BLaER1 treated with 17β-estradiol and CSF1 and Interleukin-3, amounts not matched to agents 10 nM and 100 nM (cell line): Measurements from ENCODE around the gene UBAP2.
"Not testable (repeated sequence)": the region's sequence is repeated elsewhere in the genome, so short reads cannot be mapped to it uniquely, and the experiment has no call there.

Experiments
- H3K27ac ChIP-seq, 11 experiments: shearing (Covaris generic); formaldehyde crosslinking; 2 replicates each; pipeline ENCODE4 v1.8.1; 2022
- H3K27me3 ChIP-seq, 11 experiments: shearing (Covaris generic); formaldehyde crosslinking; 2 replicates each; pipeline ENCODE4 v1.8.1; 2022
- H3K36me3 ChIP-seq, 11 experiments: shearing (Covaris generic); formaldehyde crosslinking; 2 replicates each; pipeline ENCODE4 v1.8.1; 2022
- H3K4me1 ChIP-seq, 10 experiments: shearing (Covaris generic); formaldehyde crosslinking; 2 replicates each; pipeline ENCODE4 v1.8.1; 2022
- H3K4me2 ChIP-seq, 11 experiments: shearing (Covaris generic); formaldehyde crosslinking; 2 replicates each; pipeline ENCODE4 v1.8.1; 2022
- H3K4me3 ChIP-seq, 10 experiments: shearing (Covaris generic); formaldehyde crosslinking; 2 replicates each; pipeline ENCODE4 v1.8.1; 2022
- H3K9ac ChIP-seq, 11 experiments: shearing (Covaris generic); formaldehyde crosslinking; 2 replicates each; pipeline ENCODE4 v1.8.1; 2022
- H3K9me3 ChIP-seq, 11 experiments: shearing (Covaris generic); formaldehyde crosslinking; replicated peaks in 1 of 11; 2 replicates each; pipeline ENCODE4 v1.8.1; 2022
- H4K20me1 ChIP-seq, 11 experiments: shearing (Covaris generic); formaldehyde crosslinking; 2 replicates each; pipeline ENCODE4 v1.8.1; 2022
- Cebpa-rat ChIP-seq, 11 experiments: shearing (Covaris generic); IDR thresholded peaks; 2 replicates each; pipeline ENCODE4 v1.8.1; 2022

UBAP2 gene

GRCh38 chr9:34037626-34038025, 11.1 kb downstream of the UBAP2 start:
- Histone ChIP-seq H3K36me3 (peaks cover 35 to 94% (median 72%) of the 10 kb centered on the region in 11 experiments), H3K4me2 (no peak overlapping the region), H3K9me3 (peaks cover 0 to 50% (median 36%) of the 10 kb centered on the region in 11 experiments; a peak in 19 of 22 replicates), H4K20me1 (peaks cover 37 to 94% (median 75%) of the 10 kb centered on the region in 11 experiments; a peak in 20 of 22 replicates), H3K9ac (no peak overlapping the region), H3K4me1 (no peaks in the 10 kb centered on the region), H3K27me3 (no peaks in the 10 kb centered on the region), H3K4me3 (no peak overlapping the region), H3K27ac (no peak overlapping the region)
- no peak for TF ChIP-seq Cebpa-rat (IDR thresholded peaks at IDR 0.05)

GRCh38 chr9:34036625-34037024, 12.1 kb downstream of the UBAP2 start:
- Histone ChIP-seq H3K4me3 (no peak overlapping the region), H3K36me3 (peaks cover 34 to 94% (median 72%) of the 10 kb centered on the region in 11 experiments), H3K27ac (no peak overlapping the region)

GRCh38 chr9:34035656-34036055, 13.0 kb downstream of the UBAP2 start:
- Histone ChIP-seq H3K9me3 (peaks cover 0 to 30% (median 17%) of the 10 kb centered on the region in 11 experiments; a peak in 19 of 22 replicates), H3K4me3 (no peak overlapping the region), H4K20me1 (peaks cover 38 to 94% (median 76%) of the 10 kb centered on the region in 11 experiments; a peak in 21 of 22 replicates), H3K36me3 (peaks cover 32 to 94% (median 72%) of the 10 kb centered on the region in 11 experiments), H3K27ac (no peak overlapping the region), H3K4me2 (no peak overlapping the region), H3K27me3 (no peaks in the 10 kb centered on the region), H3K9ac (no peak overlapping the region), H3K4me1 (no peaks in the 10 kb centered on the region)
- TF ChIP-seq Cebpa-rat (IDR thresholded peaks at IDR 0.05): no peak

More at GRCh38 chr9:34036625-34037024, 12.1 kb downstream of the UBAP2 start:
- Histone ChIP-seq H3K9me3 (peaks cover 0 to 40% (median 26%) of the 10 kb centered on the region in 11 experiments; a peak in 19 of 22 replicates), H4K20me1 (peaks cover 42 to 94% (median 75%) of the 10 kb centered on the region in 11 experiments; a peak in 21 of 22 replicates), H3K4me1 (no peaks in the 10 kb centered on the region), H3K4me2 (no peak overlapping the region), H3K9ac (no peak overlapping the region), H3K27me3 (no peaks in the 10 kb centered on the region)
- TF ChIP-seq Cebpa-rat (IDR thresholded peaks at IDR 0.05): no peak

DNA sequence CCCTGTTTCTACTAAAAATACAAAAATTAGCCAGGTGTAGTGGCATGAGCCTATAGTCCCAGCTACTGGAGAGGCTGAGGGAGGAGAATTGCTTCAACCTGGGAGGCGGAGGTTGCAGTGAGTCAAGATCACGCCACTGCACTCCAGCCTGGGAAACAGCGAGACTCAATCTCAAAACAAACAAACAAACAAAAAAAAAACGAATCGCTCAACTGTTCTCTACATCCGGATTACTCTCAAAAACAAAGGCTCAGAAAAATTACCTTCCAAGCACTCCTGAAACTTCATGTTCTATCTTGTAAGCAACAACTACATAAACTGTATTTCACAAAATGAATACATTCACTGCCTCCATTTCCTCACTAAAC, 14.0 kb downstream of the UBAP2 start:
- no peaks in the 10 kb centered on the region for H3K27me3 ChIP-seq
- H3K36me3 ChIP-seq: peaks cover 34 to 94% (median 72%) of the 10 kb centered on the region in 11 experiments
- no peaks in the 10 kb centered on the region for H3K4me1 ChIP-seq
- TF ChIP-seq Cebpa-rat (IDR thresholded peaks at IDR 0.05): no peak
- no peak overlapping the region for H3K4me3 ChIP-seq
- H3K9me3 ChIP-seq: peaks cover 0 to 20% (median 7%) of the 10 kb centered on the region in 11 experiments; a peak in 13 of 22 replicates
- H3K27ac ChIP-seq: no peak overlapping the region
- no peak overlapping the region for H3K4me2 ChIP-seq
- H3K9ac ChIP-seq: no peak overlapping the region
- H4K20me1 ChIP-seq: peaks cover 34 to 94% (median 83%) of the 10 kb centered on the region in 11 experiments; a peak in 21 of 22 replicates

- no peak overlapping the region for H3K27ac ChIP-seq
- no peak overlapping the region for H3K4me2 ChIP-seq
- no peaks in the 10 kb centered on the region for H3K27me3 ChIP-seq
- H4K20me1 ChIP-seq: peaks cover 40 to 100% (median 97%) of the 10 kb centered on the region in 11 experiments; a peak in 21 of 22 replicates
- H3K4me1 ChIP-seq: no peaks in the 10 kb centered on the region; a peak in 1 of 20 replicates
- H3K9ac ChIP-seq: no peak overlapping the region
- H3K36me3 ChIP-seq: peaks cover 45 to 95% (median 76%) of the 10 kb centered on the region in 11 experiments
- H3K4me3 ChIP-seq: no peak overlapping the region
- H3K9me3 ChIP-seq: peaks cover 0 to under 1% (median 0%) of the 10 kb centered on the region in 11 experiments; a peak in 1 of 22 replicates
- no peak for TF ChIP-seq Cebpa-rat (IDR thresholded peaks at IDR 0.05)
Observed at GRCh38 chr9:34032631-34033030, 16.1 kb downstream of the UBAP2 start.

DNA sequence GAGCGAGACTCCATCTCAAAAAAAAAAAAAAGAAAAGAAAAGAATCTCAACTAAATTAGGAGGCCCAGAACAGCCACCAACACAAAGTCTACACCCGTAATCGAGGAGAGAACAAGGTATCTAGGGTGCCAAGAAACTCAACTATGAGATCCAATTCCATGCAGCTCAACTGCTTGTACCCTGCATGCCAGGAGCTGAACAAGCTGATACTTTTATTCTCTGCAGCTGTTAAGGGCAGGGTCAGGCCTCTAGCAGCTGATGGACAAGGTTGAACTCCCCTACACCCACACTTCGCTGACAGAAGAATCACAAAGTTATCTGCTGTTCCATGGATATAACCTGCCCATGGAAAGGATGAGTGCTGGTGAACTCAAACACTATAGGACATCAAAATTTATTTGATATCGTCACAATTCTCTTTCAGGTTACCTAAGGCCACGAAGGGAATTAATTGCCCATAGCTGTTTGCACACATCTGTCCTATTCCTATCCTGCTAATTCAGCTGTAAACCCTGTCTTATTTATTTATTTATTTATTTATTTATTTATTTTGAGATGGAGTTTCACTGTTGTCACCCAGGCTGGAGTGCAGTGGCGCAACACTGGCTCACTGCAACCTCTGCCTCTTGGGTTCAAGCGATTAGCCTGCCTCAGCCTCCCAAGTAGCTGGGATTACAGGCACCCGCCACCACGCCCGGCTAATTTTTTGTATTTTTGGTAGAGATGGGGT, 20.7 kb downstream of the UBAP2 start:
- H4K20me1 ChIP-seq: peaks cover 57 to 100% (median 99%) of the 10 kb centered on the region in 11 experiments; a peak in 21 of 22 replicates
- no peak for TF ChIP-seq Cebpa-rat (IDR thresholded peaks at IDR 0.05)

GRCh38 chr9:34025811-34026210, 22.9 kb downstream of the UBAP2 start:
- peaks cover 64 to 100% (median 99%) of the 10 kb centered on the region in 11 experiments; a peak in 21 of 22 replicates for H4K20me1 ChIP-seq
- no peak overlapping the region for H3K4me2 ChIP-seq
- no peaks in the 10 kb centered on the region for H3K27me3 ChIP-seq
- H3K4me1 ChIP-seq: no peaks in the 10 kb centered on the region; a peak in 1 of 20 replicates
- H3K4me3 ChIP-seq: no peak overlapping the region
- no peak overlapping the region for H3K27ac ChIP-seq
- H3K9ac ChIP-seq: no peak overlapping the region
- H3K36me3 ChIP-seq: peaks cover 27 to 95% (median 70%) of the 10 kb centered on the region in 11 experiments
- TF ChIP-seq Cebpa-rat (IDR thresholded peaks at IDR 0.05): no peak
- H3K9me3 ChIP-seq: no peaks in the 10 kb centered on the region

More for the DNA sequence above, 20.7 kb downstream of the UBAP2 start:
- no peak overlapping the region for H3K27ac ChIP-seq
- no peak overlapping the region for H3K4me3 ChIP-seq
- no peaks in the 10 kb centered on the region for H3K27me3 ChIP-seq
- no peak overlapping the region for H3K9ac ChIP-seq
- peaks cover 40 to 95% (median 78%) of the 10 kb centered on the region in 11 experiments for H3K36me3 ChIP-seq
- H3K4me2 ChIP-seq: no peak overlapping the region
- no peaks in the 10 kb centered on the region; a peak in 1 of 20 replicates for H3K4me1 ChIP-seq
- no peaks in the 10 kb centered on the region for H3K9me3 ChIP-seq

GRCh38 chr9:34025062-34025461, 23.6 kb downstream of the UBAP2 start:
- Histone ChIP-seq H3K4me1 (no peaks in the 10 kb centered on the region; a peak in 1 of 20 replicates), H3K4me3 (no peak overlapping the region), H3K9me3 (no peaks in the 10 kb centered on the region), H4K20me1 (peaks cover 69 to 100% (median 99%) of the 10 kb centered on the region in 11 experiments; a peak in 21 of 22 replicates), H3K9ac (no peak overlapping the region), H3K4me2 (no peak overlapping the region), H3K36me3 (peaks cover 20 to 95% (median 68%) of the 10 kb centered on the region in 11 experiments; a peak in 21 of 22 replicates), H3K27me3 (no peaks in the 10 kb centered on the region), H3K27ac (no peak overlapping the region)
- no peak for TF ChIP-seq Cebpa-rat (IDR thresholded peaks at IDR 0.05)

DNA sequence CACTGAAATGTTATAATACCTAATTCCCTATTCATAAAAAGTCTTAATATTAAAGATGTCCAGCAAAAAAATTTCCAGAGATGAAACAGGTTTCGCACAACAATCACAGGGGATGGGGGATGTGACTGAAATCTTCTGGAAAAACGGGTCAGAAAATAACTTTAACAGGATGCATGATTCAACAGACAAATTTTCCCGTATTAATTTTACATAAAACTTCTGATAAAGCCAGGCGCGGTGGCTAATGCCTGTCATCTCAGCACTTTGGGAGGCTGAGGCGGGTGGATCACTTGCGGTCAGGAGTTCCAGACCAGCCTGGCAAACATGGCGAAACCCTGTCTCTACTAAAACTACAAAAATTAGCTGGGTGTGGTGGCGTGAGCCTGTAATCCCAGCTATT, 24.2 kb downstream of the UBAP2 start:
- not testable (repeated sequence) for H3K4me1 ChIP-seq, H3K9me3 ChIP-seq, H3K9ac ChIP-seq, H3K27me3 ChIP-seq, H3K4me2 ChIP-seq, H3K27ac ChIP-seq, H3K4me3 ChIP-seq
- Histone ChIP-seq H4K20me1 (peaks cover 71 to 100% (median 100%) of the 10 kb centered on the region in 11 experiments; a peak in 21 of 22 replicates), H3K36me3 (peaks cover 16 to 89% (median 63%) of the 10 kb centered on the region in 11 experiments; a peak in 21 of 22 replicates)
